Keratinocyte (primary cell): ENCODE measurements around the gene GARNL3. TPM values are rescaled to one million over a fixed set of nuclear protein-coding genes. Genes with fewer than 3 reads are reported as not detected.

ENCODE experiments used
- DNase-seq: peaks from one replicate; pipeline ENCODE4 v3.0.0-alpha.2; 2011; ENCODE audit warnings: low read depth, missing footprints, low spot score
- FAIRE-seq: peaks from 2 replicates; lab custom pipeline; 2011; peaks lifted over from hg19 to GRCh38; lab: Jason Lieb, UNC
- H2AFZ ChIP-seq: 2 replicates; pipeline ENCODE4 v1.6.0; 2012; ENCODE audit warnings: low read length, control low read depth, inconsistent platforms; ENCODE audit not compliant: control insufficient read depth
- H3K27ac ChIP-seq: 2 replicates; pipeline ENCODE4 v1.5.1; 2011; ENCODE audit warnings: low read length; ENCODE audit not compliant: control insufficient read depth, insufficient read depth
- H3K27me3 ChIP-seq: 3 replicates; pipeline ENCODE4 v1.6.0; 2011; ENCODE audit warnings: low read length; ENCODE audit not compliant: control insufficient read depth, insufficient read depth; ENCODE audit errors: extremely low read depth
- H3K36me3 ChIP-seq, 2 experiments: 2 replicates in 1 of 2; 3 replicates in 1 of 2; pipeline ENCODE4 v1.5.1; 2011; ENCODE audit warnings: low read length in 2 of 2, mild to moderate bottlenecking in 1 of 2; ENCODE audit not compliant: control insufficient read depth in 2 of 2, insufficient read depth in 2 of 2; ENCODE audit errors: extremely low read depth in 1 of 2
- H3K4me1 ChIP-seq: 3 replicates; pipeline ENCODE4 v1.5.1; 2011; ENCODE audit warnings: low read length; ENCODE audit not compliant: control insufficient read depth, insufficient read depth; ENCODE audit errors: extremely low read depth
- H3K4me2 ChIP-seq: 3 replicates; pipeline ENCODE4 v1.6.0; 2011; ENCODE audit warnings: low read depth, low read length; ENCODE audit not compliant: control insufficient read depth, insufficient read depth; ENCODE audit errors: extremely low read depth
- H3K4me3 ChIP-seq, 3 experiments: fragments of 200-600 bp in 1 of 3; sonication (generic) in 1 of 3; 2 replicates in 2 of 3; 3 replicates in 1 of 3; pipeline ENCODE4 v1.5.1; 2011 to 2016; ENCODE audit warnings: low read length in 3 of 3, mild to moderate bottlenecking in 3 of 3, control low read depth in 2 of 3, inconsistent platforms in 1 of 3, low read depth in 1 of 3, mixed read lengths in 1 of 3, mixed run types in 1 of 3, moderate library complexity in 1 of 3; ENCODE audit not compliant: control insufficient read depth in 2 of 3, insufficient read depth in 2 of 3; ENCODE audit errors: extremely low read depth in 1 of 3
- H3K79me2 ChIP-seq: 2 replicates; pipeline ENCODE4 v1.6.0; 2012; ENCODE audit warnings: low read length; ENCODE audit not compliant: control insufficient read depth, insufficient read depth
- H3K9ac ChIP-seq: 3 replicates; pipeline ENCODE4 v1.6.0; 2011; ENCODE audit warnings: low read length; ENCODE audit not compliant: control insufficient read depth, insufficient read depth; ENCODE audit errors: extremely low read depth
- H3K9me1 ChIP-seq: 3 replicates; pipeline ENCODE4 v1.6.0; 2011; ENCODE audit warnings: low read length; ENCODE audit not compliant: control insufficient read depth, insufficient read depth; ENCODE audit errors: extremely low read depth
- H3K9me3 ChIP-seq: 2 replicates; pipeline ENCODE4 v1.5.1; 2012; ENCODE audit warnings: low read depth, low read length; ENCODE audit not compliant: control insufficient read depth
- H4K20me1 ChIP-seq: 3 replicates; pipeline ENCODE4 v1.6.0; 2011; ENCODE audit warnings: low read length; ENCODE audit not compliant: control insufficient read depth, insufficient read depth; ENCODE audit errors: extremely low read depth
- CTCF ChIP-seq, 3 experiments: IDR thresholded peaks in 1 of 3; conservative IDR thresholded peaks in 1 of 3; optimal IDR thresholded peaks in 1 of 3; 2 replicates in 2 of 3; 3 replicates in 1 of 3; pipeline versions ENCODE3 to v1.5.1; 2011; ENCODE audit warnings: low read length in 3 of 3, mild to moderate bottlenecking in 3 of 3, moderate library complexity in 2 of 3, control low read depth in 1 of 3, inconsistent platforms in 1 of 3; ENCODE audit not compliant: insufficient read depth in 2 of 3; ENCODE audit errors: extremely low read depth in 1 of 3
- EZH2 ChIP-seq: IDR thresholded peaks from one replicate; pipeline ENCODE4 v1.6.1; 2012; ENCODE audit warnings: inconsistent platforms, mild to moderate bottlenecking, low read length, moderate library complexity
- dilution Hi-C: fragments of 300-500 bp; cut with MboI; formaldehyde crosslinking; loops from one replicate; pipeline ENCODE4 v1.7.0; 2020; ENCODE audit warnings: low sequenced_read_pairs; ENCODE audit not compliant: extremely low pct_ligation_motif_present
- polyA plus RNA-seq, 5 experiments: library from polyadenylated mRNA; depleted of rRNA in 3 of 5; stranded (reverse) in 3 of 5; stranded (forward) in 1 of 5; unstranded in 1 of 5; fragments of >200 nt; gene quantifications; 1 replicate in 1 of 5; 2 replicates in 3 of 5; 3 replicates in 1 of 5; pipeline versions ENCODE4 v1.2.1 to v1.2.3, GENCODE V29; 2011 to 2012; ENCODE audit warnings: missing spikeins in 2 of 5, low read depth in 1 of 5, low replicate concordance in 1 of 5

GARNL3 gene
- polyA plus RNA-seq, 1 donor (not counting 4 experiments of a cell fraction or from before 2014, with no cell fraction given), result 2.4 TPM

GRCh38 chr9:127263664-127264063 lies 910 bp upstream of the GARNL3 start:
- H3K4me3 ChIP-seq, result no peak overlapping the region
- no peaks in the 10 kb centered on the region for H3K9me3 ChIP-seq
- TF ChIP-seq EZH2, result no peak
- TF ChIP-seq CTCF (optimal IDR thresholded peaks at IDR 0.05 in 1 of 3, IDR thresholded peaks at IDR 0.05 in 1 of 3, conservative IDR thresholded peaks at IDR 0.05 in 1 of 3; ENCODE audit: extremely low read depth in 1 of 3, insufficient read depth in 2 of 3, low read length in 3 of 3), result no peak
- no peaks in the 10 kb centered on the region for H3K4me1 ChIP-seq
- H3K79me2 ChIP-seq, result no peaks in the 10 kb centered on the region
- no peak for FAIRE-seq
- H3K27ac ChIP-seq, result no peak overlapping the region
- H3K9ac ChIP-seq, result no peak overlapping the region
- no peak overlapping the region for H2AFZ ChIP-seq
- dilution Hi-C loops, result no loop called here
- no peaks in the 10 kb centered on the region for H3K36me3 ChIP-seq
- H3K27me3 ChIP-seq, result no peaks in the 10 kb centered on the region
- no peaks in the 10 kb centered on the region for H3K9me1 ChIP-seq
- DNase-seq, result no peak
- H3K4me2 ChIP-seq, result no peak overlapping the region
- H4K20me1 ChIP-seq, result no peaks in the 10 kb centered on the region

GRCh38 chr9:127267793-127268525 lies 3.4 kb downstream of the GARNL3 start:
- dilution Hi-C loops, result no loop called here

More at GRCh38 chr9:127267793-127268525, 3.4 kb downstream of the GARNL3 start:
- H3K79me2 ChIP-seq, result no peaks in the 10 kb centered on the region
- no peaks in the 10 kb centered on the region for H3K9me1 ChIP-seq
- no peak overlapping the region for H3K9ac ChIP-seq
- H3K4me3 ChIP-seq, result no peak overlapping the region
- H3K4me2 ChIP-seq, result no peak overlapping the region
- H3K4me1 ChIP-seq, result no peaks in the 10 kb centered on the region
- H3K9me3 ChIP-seq, result no peaks in the 10 kb centered on the region
- H2AFZ ChIP-seq, result no peak overlapping the region
- H4K20me1 ChIP-seq, result no peaks in the 10 kb centered on the region
- no peaks in the 10 kb centered on the region for H3K36me3 ChIP-seq
- no peak for DNase-seq
- no peak overlapping the region for H3K27ac ChIP-seq
- no peak for FAIRE-seq
- TF ChIP-seq EZH2 (no peak), CTCF (optimal IDR thresholded peaks at IDR 0.05 in 1 of 3, IDR thresholded peaks at IDR 0.05 in 1 of 3, conservative IDR thresholded peaks at IDR 0.05 in 1 of 3; ENCODE audit: extremely low read depth in 1 of 3, insufficient read depth in 2 of 3, low read length in 3 of 3) (no peak)
- no peaks in the 10 kb centered on the region for H3K27me3 ChIP-seq
